Measurements from ENCODE around the gene ITLN2.
A peak's percentile ranks its signal among the peaks of the same experiment; 100 is the strongest.
"Not testable (repeated sequence)": the region's sequence is repeated elsewhere in the genome, so short reads cannot be mapped to it uniquely, and the experiment has no call there.

ITLN2 gene

DNA sequence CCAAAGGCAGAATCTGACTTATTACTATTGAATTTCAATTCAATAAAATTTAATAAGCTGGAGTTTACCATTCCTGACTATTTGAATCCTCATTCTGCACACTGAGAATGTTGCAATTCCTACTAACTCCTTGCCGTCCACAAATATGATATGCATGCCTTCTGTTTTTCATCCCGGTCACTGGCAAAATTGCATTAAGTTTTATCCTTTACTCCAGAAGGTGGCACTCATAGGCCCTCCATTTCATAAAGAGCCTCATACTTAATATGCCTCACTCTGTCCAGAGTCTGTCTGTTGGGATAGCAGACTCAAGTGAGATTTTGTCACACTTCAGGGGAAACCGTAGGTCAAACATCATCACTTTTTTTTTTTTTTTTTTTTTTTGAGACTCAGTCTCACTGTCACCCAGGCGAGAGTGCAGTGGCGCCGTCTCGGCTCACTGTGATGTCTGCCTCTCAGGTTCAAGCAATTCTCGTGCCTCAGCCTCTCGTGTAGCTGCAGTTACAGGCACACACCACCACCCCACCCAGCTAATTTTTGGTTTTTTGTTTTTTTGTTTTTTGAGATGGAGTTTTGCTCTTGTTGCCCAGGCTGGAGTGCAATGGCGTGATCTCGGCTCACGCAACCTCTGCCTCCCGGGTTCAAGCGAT is 39.1 kb upstream of the ITLN2 start:
- peak; percentile 51 for DNase-seq (ENCODE audit: extremely low read depth, low read depth)
- TF ChIP-seq, protein P1, sequence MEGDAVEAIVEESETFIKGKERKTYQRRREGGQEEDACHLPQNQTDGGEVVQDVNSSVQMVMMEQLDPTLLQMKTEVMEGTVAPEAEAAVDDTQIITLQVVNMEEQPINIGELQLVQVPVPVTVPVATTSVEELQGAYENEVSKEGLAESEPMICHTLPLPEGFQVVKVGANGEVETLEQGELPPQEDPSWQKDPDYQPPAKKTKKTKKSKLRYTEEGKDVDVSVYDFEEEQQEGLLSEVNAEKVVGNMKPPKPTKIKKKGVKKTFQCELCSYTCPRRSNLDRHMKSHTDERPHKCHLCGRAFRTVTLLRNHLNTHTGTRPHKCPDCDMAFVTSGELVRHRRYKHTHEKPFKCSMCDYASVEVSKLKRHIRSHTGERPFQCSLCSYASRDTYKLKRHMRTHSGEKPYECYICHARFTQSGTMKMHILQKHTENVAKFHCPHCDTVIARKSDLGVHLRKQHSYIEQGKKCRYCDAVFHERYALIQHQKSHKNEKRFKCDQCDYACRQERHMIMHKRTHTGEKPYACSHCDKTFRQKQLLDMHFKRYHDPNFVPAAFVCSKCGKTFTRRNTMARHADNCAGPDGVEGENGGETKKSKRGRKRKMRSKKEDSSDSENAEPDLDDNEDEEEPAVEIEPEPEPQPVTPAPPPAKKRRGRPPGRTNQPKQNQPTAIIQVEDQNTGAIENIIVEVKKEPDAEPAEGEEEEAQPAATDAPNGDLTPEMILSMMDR (IDR thresholded peaks at IDR 0.05; ENCODE audit: low read depth, low read length) = peak; percentile 48

DNA sequence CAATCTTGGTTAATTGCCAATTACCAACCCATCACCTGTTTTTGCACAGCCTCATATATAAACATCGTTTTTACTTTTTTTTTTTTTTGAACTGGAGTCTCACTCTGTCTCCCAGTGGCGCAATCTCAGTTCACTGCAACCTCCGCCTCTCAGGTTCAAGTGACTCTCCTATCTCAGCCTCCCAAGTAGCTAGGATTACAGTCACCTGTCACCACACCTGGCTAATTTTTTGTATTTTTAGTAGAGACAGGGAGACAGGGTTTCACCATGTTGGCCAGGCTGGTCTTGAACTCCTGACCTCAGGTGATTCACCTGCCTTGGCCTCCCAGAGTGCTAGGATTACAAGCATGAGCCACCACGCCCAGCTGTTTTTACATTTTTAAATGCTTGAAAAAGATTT is 37.4 kb upstream of the ITLN2 start:
- DNase-seq (ENCODE audit: extremely low read depth, low read depth) = not testable (repeated sequence)

DNA sequence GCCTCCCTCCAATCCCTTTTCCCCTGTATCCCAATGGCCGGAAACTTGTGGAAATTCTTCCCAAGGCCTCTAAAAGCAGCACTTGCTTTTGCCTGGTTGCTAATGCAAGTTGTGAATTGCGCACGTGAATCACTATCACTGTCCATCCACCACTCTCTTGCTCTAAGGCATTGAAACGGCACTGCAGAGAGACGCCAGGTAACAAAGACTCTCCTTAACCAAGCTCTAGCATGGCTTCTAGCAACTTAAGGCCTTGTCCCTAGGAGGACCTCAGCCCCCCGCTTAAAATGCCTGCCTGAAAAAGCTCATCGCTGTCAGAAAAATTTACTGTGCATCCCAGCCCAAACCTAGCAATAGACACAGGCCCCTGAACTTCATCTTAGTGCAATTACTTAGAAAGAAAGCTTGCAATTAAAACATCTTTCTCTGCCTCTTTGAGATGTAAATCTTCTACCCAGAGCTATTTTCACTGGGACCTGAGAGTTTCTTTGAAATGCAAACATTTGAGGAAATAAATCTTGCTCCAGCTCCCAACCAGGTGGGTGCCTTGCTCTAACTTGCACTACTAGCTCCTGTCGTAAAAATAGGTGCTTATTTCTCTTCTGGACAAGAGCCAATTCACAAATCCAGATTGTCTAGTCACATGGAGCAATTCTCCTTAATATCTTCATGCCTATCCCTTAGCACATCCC is 32.9 kb upstream of the ITLN2 start:
- DNase-seq (ENCODE audit: extremely low read depth, low read depth) = no peak
- TF ChIP-seq, protein P1 (IDR thresholded peaks at IDR 0.05; ENCODE audit: low read depth, low read length) = no peak

DNA sequence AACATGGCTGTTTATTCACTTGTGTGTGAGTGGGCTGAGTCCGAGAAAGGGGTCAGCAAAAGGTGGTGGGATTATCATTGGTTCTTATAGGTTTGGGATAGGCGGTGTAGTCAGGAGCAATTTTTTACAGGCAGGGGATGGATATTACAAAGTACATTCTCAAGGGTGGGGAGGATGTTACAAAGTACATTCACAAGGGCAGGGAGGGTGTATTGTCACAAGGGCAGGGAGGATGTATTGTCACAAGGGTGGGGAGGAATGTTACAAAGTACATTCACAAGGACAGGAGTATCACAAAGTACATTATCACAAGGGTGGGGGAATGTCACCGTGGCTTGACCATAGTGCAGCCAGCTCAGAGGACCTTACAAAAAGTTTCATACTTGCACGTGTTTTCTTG is 31.1 kb upstream of the ITLN2 start:
- TF ChIP-seq, protein P1 (IDR thresholded peaks at IDR 0.05; ENCODE audit: low read depth, low read length) = no peak
- DNase-seq (ENCODE audit: extremely low read depth, low read depth) = no peak

DNA sequence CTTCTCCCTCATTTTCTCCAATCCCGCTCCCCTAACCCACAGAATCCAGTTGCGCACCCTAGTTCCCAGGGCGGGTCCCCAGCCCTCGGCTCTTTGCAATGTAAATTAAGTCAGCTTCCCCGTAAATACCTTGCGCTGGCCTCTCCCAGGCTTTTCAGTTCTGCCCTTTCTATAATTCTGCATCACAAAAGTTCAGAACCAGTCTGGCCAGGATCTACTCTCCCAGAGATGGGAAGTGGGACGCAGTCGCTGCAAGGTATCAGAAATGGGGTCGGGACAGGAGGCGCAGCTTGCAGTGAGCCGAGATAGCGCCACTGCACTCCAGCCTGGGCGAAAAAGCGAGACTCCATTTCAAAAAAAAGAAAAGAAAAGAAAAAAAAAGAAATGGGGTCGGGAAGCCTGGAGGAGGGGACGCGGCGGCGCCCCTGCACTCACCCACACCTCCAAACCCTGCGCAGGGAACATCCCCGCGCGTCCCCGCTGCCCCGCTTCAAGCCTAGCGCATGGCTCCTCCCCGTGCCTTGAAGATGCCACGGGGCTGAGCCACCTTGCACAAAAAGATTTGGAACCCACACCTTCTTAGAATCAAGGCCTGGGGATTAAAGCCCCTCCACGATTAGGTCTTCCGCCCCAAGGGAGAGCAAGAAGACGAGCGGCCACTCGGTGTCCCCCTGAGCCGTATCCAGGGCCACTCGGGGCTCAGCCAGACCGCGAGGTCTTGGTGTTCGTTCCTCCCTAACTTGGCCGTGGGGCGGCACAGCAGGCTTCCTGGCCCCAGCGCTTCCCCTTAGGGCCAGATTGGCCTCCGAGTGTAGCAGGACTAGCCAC is 27.2 kb upstream of the ITLN2 start:
- no peak for DNase-seq (ENCODE audit: extremely low read depth, low read depth)
- TF ChIP-seq, protein P1 (IDR thresholded peaks at IDR 0.05; ENCODE audit: low read depth, low read length) = no peak

DNA sequence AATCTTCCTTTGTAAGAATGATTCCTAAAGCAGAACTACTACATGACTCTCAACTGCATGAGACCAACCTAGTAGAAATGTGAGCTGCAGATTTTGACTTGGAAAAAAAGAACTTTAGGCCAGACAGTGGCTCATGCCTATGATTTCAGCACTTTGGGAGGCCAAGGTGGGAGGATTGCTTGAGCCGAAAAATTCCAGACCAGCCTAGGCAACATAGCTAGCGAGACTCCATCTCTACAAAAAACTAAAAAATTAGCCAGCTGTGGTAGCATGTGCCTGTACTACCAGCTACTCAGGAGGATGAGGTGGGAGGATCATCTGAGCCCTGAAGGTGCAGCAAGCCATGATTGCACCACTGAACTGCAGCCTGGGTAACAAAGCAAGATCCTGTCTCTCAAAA is 24.7 kb upstream of the ITLN2 start:
- no peak for DNase-seq (ENCODE audit: extremely low read depth, low read depth)
- TF ChIP-seq, protein P1 (IDR thresholded peaks at IDR 0.05; ENCODE audit: low read depth, low read length) = no peak

DNA sequence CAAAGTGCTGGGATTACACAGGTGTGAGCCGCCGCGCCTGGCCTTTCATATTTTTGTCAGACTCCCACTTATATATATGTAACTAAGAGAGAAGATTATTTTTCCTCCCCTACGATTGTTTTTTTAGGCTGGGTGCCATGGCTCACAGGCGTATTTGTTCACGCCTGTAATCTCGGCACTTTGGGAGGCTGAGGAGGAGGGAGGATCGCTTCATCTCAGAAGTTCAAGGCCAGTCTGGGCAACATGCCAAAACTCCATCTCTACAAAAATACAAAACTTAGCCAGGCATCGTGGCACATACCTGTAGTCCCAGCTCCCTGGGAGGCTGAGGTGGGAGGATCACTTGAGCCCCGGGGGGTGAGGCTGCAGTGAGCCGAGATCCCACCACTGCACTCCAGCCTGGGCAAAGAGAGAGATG is 23.9 kb upstream of the ITLN2 start:
- TF ChIP-seq, protein P1 (IDR thresholded peaks at IDR 0.05; ENCODE audit: low read depth, low read length) = no peak
- DNase-seq (ENCODE audit: extremely low read depth, low read depth) = no peak
